OCI-LY7 (cell line): ENCODE measurements around the gene LDLRAD2. TPM values are rescaled to one million over a fixed set of nuclear protein-coding genes. Genes with fewer than 3 reads are reported as not detected.

Source experiments
- BruUV-seq: library from RNA; stranded (reverse); fragments of 400-500 nt; replicated peaks from 2 replicates; lab custom pipeline; 2021; lab: Mats Ljungman, UMichigan
- CTCF ChIA-PET: fragments of 300-600 bp; sonication (Branson Sonifier 250); formaldehyde crosslinking; loops from one replicate; lab custom pipeline; 2022; ENCODE audit warnings: antibody characterized with exemption; ENCODE audit not compliant: unreplicated experiment; lab: Charles Lee
- POLR2A ChIA-PET: fragments of 300-600 bp; sonication (Branson Sonifier 250); formaldehyde crosslinking; loops from one replicate; lab custom pipeline; 2022; ENCODE audit warnings: antibody characterized with exemption; lab: Charles Lee
- DNase-seq: peaks from one replicate; pipeline ENCODE4 v3.0.0-alpha.2; 2015; ENCODE audit warnings: low spot score
- H2AFZ ChIP-seq: fragments of 200-600 bp; sonication (generic), shearing (Covaris generic); 2 replicates; pipeline ENCODE4 v1.6.1; 2014; ENCODE audit warnings: mild to moderate bottlenecking, antibody characterized with exemption, low read length, moderate library complexity
- H3K27ac ChIP-seq: fragments of 200-600 bp; sonication (generic); 2 replicates; pipeline ENCODE4 v1.5.1; 2014; ENCODE audit warnings: mixed run types, low read depth, mild to moderate bottlenecking, moderate library complexity, low read length, inconsistent platforms; ENCODE audit not compliant: poor library complexity, severe bottlenecking
- H3K36me3 ChIP-seq: fragments of 200-600 bp; sonication (generic); 2 replicates; pipeline ENCODE4 v1.6.1; 2014; ENCODE audit warnings: mild to moderate bottlenecking, antibody characterized with exemption, low read length, moderate library complexity, mixed read lengths; ENCODE audit not compliant: insufficient read depth
- H3K4me1 ChIP-seq: fragments of 200-600 bp; sonication (generic); 2 replicates; pipeline ENCODE4 v1.5.1; 2014; ENCODE audit warnings: mild to moderate bottlenecking, low read length; ENCODE audit not compliant: insufficient read depth, poor library complexity, severe bottlenecking
- H3K4me2 ChIP-seq: fragments of 200-600 bp; sonication (generic); 2 replicates; pipeline ENCODE4 v1.6.1; 2014; ENCODE audit warnings: mild to moderate bottlenecking, low read length
- H3K4me3 ChIP-seq: fragments of 200-600 bp; sonication (generic); 2 replicates; pipeline ENCODE4 v1.5.1; 2014; ENCODE audit warnings: mild to moderate bottlenecking, low read depth, low read length; ENCODE audit not compliant: poor library complexity, severe bottlenecking
- H3K79me2 ChIP-seq: fragments of 200-600 bp; sonication (generic); 2 replicates; pipeline ENCODE4 v1.6.1; 2016; ENCODE audit warnings: low read depth, mild to moderate bottlenecking, low read length, moderate library complexity, mixed read lengths; ENCODE audit not compliant: insufficient read depth
- H3K9me2 ChIP-seq: fragments of 200-600 bp; sonication (generic); 2 replicates; pipeline ENCODE4 v1.6.1; 2016; ENCODE audit warnings: mild to moderate bottlenecking, low read length, mixed read lengths; ENCODE audit not compliant: insufficient read depth
- H3K9me3 ChIP-seq: fragments of 200-600 bp; sonication (generic); 2 replicates; pipeline ENCODE4 v1.6.1; 2014; ENCODE audit warnings: mild to moderate bottlenecking, mixed run types, low read length, mixed read lengths
- H4K20me1 ChIP-seq: fragments of 200-600 bp; sonication (generic); 2 replicates; pipeline ENCODE4 v1.6.1; 2014; ENCODE audit warnings: mild to moderate bottlenecking, antibody characterized with exemption, low read length, moderate library complexity, mixed read lengths; ENCODE audit not compliant: insufficient read depth
- CTCF ChIP-seq: fragments of 200-600 bp; sonication (generic); conservative IDR thresholded peaks from 2 replicates; pipeline ENCODE4 v1.5.1; 2014; ENCODE audit warnings: mild to moderate bottlenecking, antibody characterized with exemption, low read length, moderate library complexity, mixed read lengths
- EZH2phosphoT487 ChIP-seq: fragments of 200-600 bp; sonication (generic); IDR thresholded peaks from 2 replicates; pipeline ENCODE4 v1.6.1; 2018; ENCODE audit warnings: low read depth, borderline replicate concordance, mild to moderate bottlenecking, mixed run types, antibody characterized with exemption, low read length, moderate library complexity, mixed read lengths
- intact Hi-C: fragments of 100-400 bp; cut with micrococcal nuclease; formaldehyde crosslinking; loops from one replicate; pipeline ENCODE4 v1.10.0; 2022; ENCODE audit not compliant: unreplicated experiment
- total RNA-seq, 2 experiments: library from RNA; depleted of rRNA in 1 of 2; stranded (reverse); fragments of >200 nt in 1 of 2; shearing (Covaris generic) in 1 of 2; gene quantifications; 2 replicates each; pipeline ENCODE4 v1.2.3, GENCODE V29; 2014 to 2022

LDLRAD2 gene
- total RNA-seq, 2 experiments from 2014 or later: not detected

DNA sequence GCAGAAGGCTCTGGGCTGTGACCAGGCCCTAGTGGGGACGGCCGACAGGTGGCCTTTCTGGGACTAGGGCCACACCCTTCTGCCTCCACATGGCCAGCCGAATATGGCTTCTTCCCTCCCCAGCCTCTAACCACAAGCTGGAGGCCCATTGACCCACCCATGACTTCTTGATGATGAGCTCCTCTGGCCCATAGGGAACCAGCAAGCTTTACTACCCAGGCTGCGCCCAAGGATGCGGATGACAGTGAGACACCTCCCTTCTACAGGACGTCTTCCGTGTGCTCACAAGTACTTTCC is 41.0 kb downstream of the LDLRAD2 start:
- no peak for DNase-seq
- no peak overlapping the region for H3K27ac ChIP-seq
- no peak overlapping the region for H2AFZ ChIP-seq
- H3K9me3 ChIP-seq: no peaks in the 10 kb centered on the region
- ChIA-PET POLR2A (no interaction called here), CTCF (interaction anchor here (0.7 kb wide), 1 partner anchor 12 kb away, joined by 3 read pairs; no protein-coding TSS in a partner anchor)
- H3K4me2 ChIP-seq: no peak overlapping the region
- no peaks in the 10 kb centered on the region for H3K9me2 ChIP-seq
- BruUV-seq: no TSS peak
- H4K20me1 ChIP-seq: no peaks in the 10 kb centered on the region
- no peak overlapping the region for H3K4me3 ChIP-seq
- H3K79me2 ChIP-seq: no peaks in the 10 kb centered on the region
- H3K36me3 ChIP-seq: no peaks in the 10 kb centered on the region
- TF ChIP-seq CTCF (no peak), EZH2phosphoT487 (no peak)
- intact Hi-C loops: no loop called here
- peaks cover 10% of the 10 kb centered on the region for H3K4me1 ChIP-seq

DNA sequence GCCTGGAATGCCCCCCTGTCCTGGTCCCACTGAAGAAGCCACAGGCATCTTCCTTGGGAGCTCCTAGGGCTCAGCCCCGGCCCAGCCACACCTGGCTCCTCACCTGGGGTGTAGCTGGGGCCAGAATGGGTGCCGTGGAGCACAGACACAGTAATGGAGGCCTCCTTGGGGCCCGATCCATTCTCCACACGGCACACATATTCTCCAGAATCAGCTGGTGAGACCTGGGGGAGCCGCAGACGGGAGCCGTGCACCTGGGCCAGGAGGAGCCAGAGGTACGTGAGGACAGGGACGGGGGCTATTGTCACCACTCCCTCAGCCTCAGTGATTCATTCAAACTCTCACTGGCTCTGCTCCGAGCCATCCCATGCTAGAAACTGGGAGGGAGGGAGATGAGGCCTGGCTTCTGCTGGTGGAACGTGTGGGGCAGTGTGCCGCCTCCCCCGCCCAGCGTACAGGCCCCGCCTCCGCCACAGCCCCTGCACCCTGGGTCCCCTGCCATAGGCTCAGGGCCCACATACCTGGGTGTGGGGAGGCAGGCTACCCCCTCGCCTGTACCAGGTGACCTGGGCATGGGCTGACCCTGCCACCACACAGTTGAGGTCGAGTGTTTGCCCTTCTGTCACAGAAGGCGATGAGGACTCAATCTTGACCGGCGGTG is 42.2 kb downstream of the LDLRAD2 start:
- no peak overlapping the region for H3K4me2 ChIP-seq
- H3K4me1 ChIP-seq: peaks cover 10% of the 10 kb centered on the region
- H3K9me2 ChIP-seq: no peaks in the 10 kb centered on the region
- no peak for DNase-seq
- no peaks in the 10 kb centered on the region for H4K20me1 ChIP-seq
- intact Hi-C loops: no loop called here
- no peak overlapping the region for H3K27ac ChIP-seq
- H3K79me2 ChIP-seq: no peaks in the 10 kb centered on the region
- H3K9me3 ChIP-seq: no peaks in the 10 kb centered on the region
- BruUV-seq: no TSS peak
- ChIA-PET CTCF (no interaction called here), POLR2A (no interaction called here)
- H2AFZ ChIP-seq: no peak overlapping the region
- TF ChIP-seq CTCF (no peak), EZH2phosphoT487 (no peak)
- no peaks in the 10 kb centered on the region for H3K36me3 ChIP-seq
- no peak overlapping the region for H3K4me3 ChIP-seq

- Histone ChIP-seq H3K4me3 (no peak overlapping the region), H4K20me1 (no peaks in the 10 kb centered on the region), H3K36me3 (no peaks in the 10 kb centered on the region), H3K4me1 (peaks cover 10% of the 10 kb centered on the region), H2AFZ (no peak overlapping the region), H3K9me2 (no peaks in the 10 kb centered on the region), H3K4me2 (no peak overlapping the region), H3K79me2 (no peaks in the 10 kb centered on the region), H3K27ac (no peak overlapping the region), H3K9me3 (no peaks in the 10 kb centered on the region)
- ChIA-PET CTCF (no interaction called here), POLR2A (no interaction called here)
- TF ChIP-seq EZH2phosphoT487 (no peak), CTCF (no peak)
- DNase-seq: no peak
- no TSS peak for BruUV-seq
- intact Hi-C loops: no loop called here
These were observed 42.7 kb downstream of the LDLRAD2 start for GRCh38 chr1:21854751-21855131.
